H1 (cell line): ENCODE results near the gene LDLRAD3. TPM values are rescaled to one million over a fixed set of nuclear protein-coding genes. Genes with fewer than 3 reads are reported as not detected.

Source experiments
- ATF2 ChIP-seq: IDR thresholded peaks from 2 replicates; pipeline ENCODE4 v1.6.1; 2012; ENCODE audit warnings: low read length, inconsistent platforms
- CHD1 ChIP-seq: IDR thresholded peaks from 2 replicates; pipeline ENCODE4 v1.6.1; 2012; ENCODE audit warnings: low read depth, low read length, improper control_type of control experiment
- POLR2AphosphoS5 ChIP-seq: IDR thresholded peaks from 2 replicates; pipeline ENCODE4 v1.6.1; 2011; ENCODE audit warnings: low read depth, low read length
- RAD21 ChIP-seq, 2 experiments: IDR thresholded peaks in 1 of 2; conservative IDR thresholded peaks in 1 of 2; 2 replicates each; pipeline ENCODE4 v1.6.1; 2011; ENCODE audit warnings: low read depth in 2 of 2, low read length in 2 of 2, improper control_type of control experiment in 1 of 2, inconsistent platforms in 1 of 2, mild to moderate bottlenecking in 1 of 2, moderate library complexity in 1 of 2
- RFX5 ChIP-seq: IDR thresholded peaks from 2 replicates; pipeline ENCODE4 v1.6.1; 2011; ENCODE audit warnings: low read depth, low read length, improper control_type of control experiment, borderline replicate concordance
- SIN3A ChIP-seq, 2 experiments: IDR thresholded peaks in 1 of 2; conservative IDR thresholded peaks in 1 of 2; 2 replicates each; pipeline ENCODE4 v1.6.1; 2011 to 2012; ENCODE audit warnings: low read length in 2 of 2, improper control_type of control experiment in 1 of 2, low read depth in 1 of 2, mild to moderate bottlenecking in 1 of 2
- SP1 ChIP-seq: IDR thresholded peaks from 2 replicates; pipeline ENCODE4 v1.6.1; 2011; ENCODE audit warnings: low read depth, low read length
- SP4 ChIP-seq: IDR thresholded peaks from 2 replicates; pipeline ENCODE4 v1.6.1; 2012; ENCODE audit warnings: low read length, inconsistent platforms
- polyA plus RNA-seq, 7 experiments: library from polyadenylated mRNA; depleted of rRNA in 3 of 7; stranded (reverse) in 5 of 7; unstranded in 2 of 7; fragments of >200 nt in 5 of 7; fragments of 200-250 nt in 2 of 7; gene quantifications; 1 replicate in 5 of 7; 2 replicates in 1 of 7; 4 replicates in 1 of 7; pipeline versions ENCODE4 v1.2.1 to v1.2.3, GENCODE V29; 2011 to 2013; ENCODE audit warnings: missing spikeins in 2 of 7, mixed read lengths in 2 of 7
- total RNA-seq: library from RNA; stranded (reverse); fragmentation: NEBNext Ultra II Directional; extraction: Animal tissue kit (Norgen Biotek cat#: 25700); gene quantifications from 2 replicates; pipeline ENCODE4 v1.2.1, GENCODE V29; 2021

Gene LDLRAD3
- total and polyA plus RNA-seq, 2 of the 8 experiments (the other 6 are each of a cell fraction or from before 2014, with no cell fraction given): 18.6 to 22.8 TPM

GRCh38 chr11:36103933-36104530, 160.2 kb downstream of the LDLRAD3 start (continued):
- no peak for TF ChIP-seq SP1
- TF ChIP-seq RAD21 (IDR thresholded peaks at IDR 0.05 in 1 of 2, conservative IDR thresholded peaks at IDR 0.05 in 1 of 2; ENCODE audit: low read depth in 2 of 2, low read length in 2 of 2): no peak
- no peak for TF ChIP-seq SIN3A (conservative IDR thresholded peaks at IDR 0.05 in 1 of 2, IDR thresholded peaks at IDR 0.05 in 1 of 2; ENCODE audit: low read depth in 1 of 2, low read length in 2 of 2)
- no peak for TF ChIP-seq POLR2AphosphoS5
- no peak for TF ChIP-seq SP4
- no peak for TF ChIP-seq ATF2
- no peak for TF ChIP-seq CHD1
- no peak for TF ChIP-seq RFX5
